NOMO-1 treated with dmso at 0.1 percent for 144 hours (cell line): Measurements from ENCODE around the gene MCAT.
"Not testable (repeated sequence)": the region's sequence is repeated elsewhere in the genome, so short reads cannot be mapped to it uniquely, and the experiment has no call there.

Experiments used
- DNase-seq: peaks from one replicate; lab custom pipeline; 2025; ENCODE audit not compliant: unreplicated experiment; lab: John Stamatoyannopoulos, UW

MCAT gene

DNA sequence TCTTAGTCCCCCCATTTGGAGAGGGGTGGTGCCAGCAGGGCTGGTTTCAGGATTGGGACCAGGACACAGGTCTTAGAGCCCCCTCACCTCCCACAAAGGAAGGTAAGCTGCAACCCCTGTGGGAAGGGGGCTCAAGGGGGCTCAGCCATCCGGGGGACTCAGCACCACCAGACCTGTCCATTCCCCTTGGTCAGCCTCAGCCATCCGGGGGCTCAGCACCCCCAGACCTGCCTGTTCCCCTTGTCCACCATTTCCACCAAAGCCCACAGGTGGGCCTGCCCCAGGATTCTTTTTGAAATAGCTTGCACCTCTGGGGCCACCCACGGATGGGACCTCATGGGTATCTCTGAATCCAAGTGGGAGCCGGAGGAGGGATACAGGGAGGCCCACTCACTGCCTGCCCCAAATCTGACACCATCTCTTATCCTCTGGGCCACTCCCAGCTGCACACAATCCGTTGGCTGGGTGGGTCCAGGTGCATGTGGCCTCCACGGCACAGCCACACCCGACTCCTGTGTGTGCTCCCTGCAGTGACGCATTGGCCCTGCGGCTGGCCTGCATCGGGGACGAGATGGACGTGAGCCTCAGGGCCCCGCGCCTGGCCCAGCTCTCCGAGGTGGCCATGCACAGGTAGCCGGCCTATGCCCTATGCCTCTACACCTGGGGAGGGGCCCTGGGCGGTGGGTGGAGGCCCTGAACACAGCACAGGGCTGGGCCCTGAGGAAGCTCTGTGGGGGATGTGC is 15.9 kb downstream of the MCAT start:
- DNase-seq: no peak

DNA sequence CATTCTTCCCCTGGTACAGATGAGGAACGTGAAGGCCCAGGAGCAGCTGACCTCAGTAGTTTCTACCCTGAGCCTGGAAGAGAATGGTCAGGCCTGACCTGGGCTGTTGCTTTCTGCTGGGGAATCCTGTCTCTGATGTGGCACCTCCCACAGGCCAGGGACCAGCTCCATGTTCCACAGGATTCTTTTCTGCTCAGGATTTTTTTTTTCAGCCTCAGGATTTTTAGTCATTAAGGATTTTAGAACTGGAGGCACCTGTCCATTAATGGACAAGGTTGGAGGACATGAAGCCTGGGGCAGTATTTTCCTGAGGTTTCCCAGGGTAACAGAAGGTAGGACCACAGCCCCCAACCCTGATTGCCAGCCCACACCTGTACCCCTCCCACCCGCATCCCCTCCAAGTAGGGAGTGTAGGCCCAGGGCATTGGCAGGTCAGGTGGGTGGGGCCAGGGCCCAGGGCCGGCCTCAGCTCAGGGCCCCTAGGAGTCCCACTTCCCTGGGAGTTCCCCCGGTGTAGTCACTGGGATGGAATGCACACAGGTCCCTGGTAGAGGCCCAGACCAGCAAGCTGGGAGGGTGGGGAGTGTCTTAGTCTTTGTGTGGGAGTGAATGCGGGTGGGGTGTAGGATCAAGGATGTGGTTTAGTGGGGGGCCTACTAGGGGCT is 16.6 kb downstream of the MCAT start:
- no peak for DNase-seq

DNA sequence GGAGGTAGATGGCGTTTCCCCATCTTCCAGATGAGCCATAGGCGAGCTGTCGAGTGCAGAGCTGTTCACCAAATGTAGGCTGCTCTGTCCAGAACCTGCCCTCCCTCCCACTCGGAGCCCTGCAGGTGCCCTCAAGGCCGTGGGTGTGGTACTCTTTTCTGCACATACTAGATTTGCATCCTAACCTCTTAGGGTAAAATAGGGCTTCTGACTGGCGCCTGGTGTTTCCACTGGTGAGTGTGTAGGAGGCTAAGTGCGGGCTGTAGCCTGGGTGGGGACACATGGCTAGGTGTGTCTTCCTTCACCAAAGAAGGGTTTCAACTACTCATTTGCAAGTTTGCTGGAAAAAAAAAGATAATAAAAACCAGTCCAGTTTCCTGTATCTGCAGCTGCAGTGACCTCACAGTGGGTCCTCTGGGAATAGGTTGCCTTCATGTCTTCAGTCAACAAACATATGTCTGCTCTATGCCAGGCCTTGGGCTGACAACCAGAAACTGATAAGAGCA is 24.2 kb downstream of the MCAT start:
- DNase-seq: no peak

DNA sequence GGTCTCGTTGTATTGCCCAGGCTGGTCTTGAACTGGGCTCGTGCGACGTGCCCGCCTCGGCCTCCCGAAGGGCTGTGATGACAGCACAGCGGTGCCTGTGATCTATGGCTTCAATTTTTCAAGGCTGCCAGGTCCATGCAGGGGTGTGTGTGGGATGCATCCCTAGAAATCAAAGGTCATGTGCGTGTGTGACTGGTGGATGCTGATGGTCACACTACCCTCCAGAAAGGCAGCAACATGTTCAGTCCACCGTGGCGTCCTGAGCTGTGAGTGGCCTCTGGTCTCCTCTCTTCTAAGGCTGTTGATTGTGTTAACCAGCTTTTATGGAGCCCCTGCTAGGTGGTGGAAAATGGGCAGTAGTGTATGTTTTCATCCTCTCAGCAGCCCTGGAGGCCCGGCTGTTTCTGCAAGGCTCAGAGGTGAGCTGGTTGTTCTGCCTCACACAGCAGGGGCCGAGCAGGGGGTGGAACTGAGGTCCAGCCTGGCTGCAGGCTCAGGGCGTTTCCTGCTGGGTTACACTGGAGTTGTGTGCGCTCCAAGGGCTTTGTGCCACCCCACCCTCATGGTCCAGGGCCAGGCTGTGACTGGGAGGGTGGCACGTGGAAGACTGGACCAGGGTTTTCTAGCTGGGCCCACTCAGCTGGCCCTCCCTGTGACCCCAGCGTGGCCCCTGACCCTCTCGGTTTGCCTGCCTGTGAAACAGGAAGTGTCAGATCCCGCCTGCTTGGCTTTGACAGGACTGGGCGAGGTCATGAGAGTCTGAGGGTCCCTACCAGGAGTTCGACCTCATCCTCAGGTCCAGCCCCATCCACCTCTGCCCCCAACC is 25.0 kb downstream of the MCAT start:
- no peak for DNase-seq

DNA sequence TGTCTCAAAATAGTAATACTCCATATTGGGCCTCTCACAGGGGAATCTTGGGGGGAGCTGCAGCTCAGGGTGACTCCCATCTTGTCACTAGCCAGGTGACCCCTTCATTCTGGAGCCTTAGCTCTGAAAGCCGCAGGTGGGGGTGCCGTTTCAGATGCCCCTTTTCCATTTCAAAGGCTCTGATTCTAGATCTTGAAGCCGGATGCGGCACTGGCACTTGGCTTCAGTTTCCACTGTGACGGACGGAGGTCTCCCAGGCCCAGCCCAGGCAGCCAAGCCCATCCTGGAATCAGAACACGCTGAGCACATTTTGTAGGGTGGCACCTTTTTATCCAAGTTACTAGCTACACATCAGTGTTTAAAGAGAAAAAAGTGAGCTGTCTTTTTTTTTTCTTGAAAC is 26.3 kb downstream of the MCAT start:
- no peak for DNase-seq

DNA sequence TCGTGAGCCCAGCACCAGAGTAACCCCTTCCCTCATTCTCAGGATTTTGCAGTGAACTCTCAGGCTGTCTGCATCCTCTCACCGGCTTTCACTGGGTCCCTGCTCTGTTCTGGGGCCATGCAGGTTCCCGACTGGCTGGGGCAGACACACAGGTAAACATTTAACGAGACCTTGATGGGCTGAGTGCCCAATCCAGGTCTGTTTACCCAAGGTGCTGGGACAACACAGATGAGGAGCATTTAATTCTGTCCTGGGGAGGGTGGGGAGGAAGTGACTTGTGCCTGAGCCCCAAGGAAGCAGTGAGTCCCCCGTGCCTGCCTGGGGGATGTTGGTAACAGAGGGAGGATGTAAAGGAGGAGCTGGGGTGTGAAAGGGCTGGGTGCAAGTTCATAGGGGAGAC is 28.2 kb downstream of the MCAT start:
- DNase-seq: no peak

DNA sequence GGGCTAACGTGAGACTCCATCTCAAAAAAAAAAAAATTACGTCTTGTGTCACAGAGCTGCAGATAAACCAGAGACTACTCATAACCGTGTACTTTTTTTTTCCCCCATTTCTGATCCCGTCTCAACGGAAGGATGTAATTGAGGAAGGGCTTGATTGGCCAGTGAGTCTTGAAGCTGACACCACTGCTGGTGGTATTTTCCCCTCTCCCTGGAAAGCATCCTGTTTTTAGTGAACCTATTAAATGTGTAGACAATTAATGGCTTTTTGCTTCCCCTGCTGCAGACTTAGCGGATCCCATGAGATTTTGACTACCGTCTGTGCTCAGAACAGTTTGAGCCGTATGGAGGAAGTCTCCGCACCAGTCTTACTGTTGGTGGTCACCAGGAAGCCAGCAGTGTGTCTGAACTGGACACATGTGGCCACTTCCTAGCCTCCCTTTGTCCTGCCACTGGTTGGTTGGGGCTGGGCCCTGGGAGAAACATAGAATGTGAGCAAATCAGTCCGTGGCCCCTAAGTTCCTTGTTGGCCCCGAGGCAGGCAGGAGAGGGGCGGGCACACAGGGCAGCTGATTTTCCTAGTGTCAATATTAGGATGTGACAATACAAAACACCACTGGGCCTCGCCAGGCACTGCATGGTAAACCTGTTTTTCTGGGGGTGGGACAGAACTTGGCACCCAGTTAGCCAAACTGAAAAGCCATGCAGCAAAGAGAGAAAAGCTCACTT is 29.5 kb downstream of the MCAT start:
- DNase-seq: no peak

DNA sequence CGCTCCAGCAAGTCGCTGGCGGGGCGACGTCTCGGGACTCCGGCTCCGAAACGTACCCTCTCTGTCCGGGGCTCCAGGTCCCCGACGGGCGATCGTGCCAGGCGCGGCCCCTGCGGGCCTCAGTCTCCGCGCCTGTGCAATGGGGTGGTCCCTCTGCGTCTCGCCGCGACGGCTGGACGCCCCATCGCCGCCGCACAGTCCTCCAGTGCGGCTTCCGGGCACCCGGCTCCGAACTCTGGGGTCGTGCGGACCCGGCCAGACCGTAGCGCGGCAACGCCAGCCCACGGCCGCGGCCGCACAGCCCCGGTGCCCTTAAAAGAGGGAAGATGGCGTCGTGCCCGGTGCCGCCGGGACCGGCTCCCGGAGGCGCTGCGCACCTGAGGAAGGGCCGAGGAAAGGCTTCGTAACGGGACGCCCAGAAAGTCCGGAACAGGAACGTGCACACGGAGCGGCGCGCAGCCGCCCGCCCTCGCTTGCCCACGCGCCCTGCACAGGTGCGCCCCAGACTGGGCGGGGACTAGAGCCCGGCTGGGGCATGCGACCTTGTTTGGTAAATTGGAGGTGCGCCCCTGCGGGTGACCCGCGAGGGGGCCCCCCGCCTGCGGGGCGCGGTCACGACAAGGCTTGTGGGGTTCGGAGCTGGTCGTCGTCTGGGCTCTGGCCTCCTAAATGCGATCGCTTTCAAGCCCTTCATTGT is 32.1 kb downstream of the MCAT start:
- DNase-seq: no peak

DNA sequence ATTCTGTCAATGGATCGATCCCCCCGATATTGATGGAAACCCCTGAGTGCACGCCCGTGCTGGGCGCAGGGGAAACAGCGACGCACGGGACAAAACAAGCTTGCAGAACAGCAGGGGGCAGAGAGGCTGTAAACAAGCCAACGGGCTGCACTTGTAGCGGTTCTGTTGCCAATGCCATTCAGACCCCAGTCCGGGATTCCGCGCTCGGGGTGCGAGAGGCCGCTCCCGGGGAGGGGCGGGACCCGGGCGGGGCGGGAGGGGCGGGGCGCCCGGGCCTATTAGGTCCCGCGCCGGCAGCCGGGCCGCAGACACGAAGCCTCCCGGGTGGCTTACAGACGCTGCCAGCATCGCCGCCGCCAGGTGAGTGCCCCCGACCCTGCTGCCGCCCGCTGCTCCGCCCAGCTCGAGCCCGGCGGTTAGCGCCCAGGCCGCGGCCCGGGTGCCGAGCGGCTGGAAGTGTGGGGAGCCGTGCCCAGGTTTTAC is 32.7 kb downstream of the MCAT start, which contains the start of gene BIK:
Gene BIK (plus strand): TSS at position 307 of the 483 bp plus-strand sequence. CDS start 13,273 bp downstream, outside the sequence.
- DNase-seq: peak; percentile 47

DNA sequence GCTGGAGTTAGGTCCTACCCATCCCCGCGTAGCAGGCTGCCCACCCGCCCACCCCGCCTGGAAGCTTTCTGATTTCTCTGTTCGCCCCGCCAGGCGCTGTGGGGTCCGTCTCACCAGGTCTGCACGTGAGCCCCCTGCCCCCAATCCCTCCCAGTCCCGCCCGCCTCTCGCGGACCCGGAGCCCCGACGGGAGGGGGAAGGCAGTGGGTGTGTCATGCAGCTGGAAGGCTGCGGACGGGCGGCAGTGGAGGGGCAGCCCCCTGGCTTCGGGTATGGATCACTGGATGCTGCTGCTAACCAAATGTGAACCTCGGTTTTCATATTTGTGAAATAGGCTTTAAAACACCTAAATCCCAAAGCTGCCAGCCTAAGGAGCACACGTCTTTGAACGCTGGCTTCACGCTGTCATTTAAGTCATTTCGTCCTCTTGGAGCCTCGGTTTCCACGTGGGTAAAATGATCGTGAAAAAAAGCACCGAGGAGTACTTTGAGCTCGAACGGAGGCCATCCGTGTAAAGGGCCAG is 33.2 kb downstream of the MCAT start:
- peak; percentile 59 for DNase-seq

DNA sequence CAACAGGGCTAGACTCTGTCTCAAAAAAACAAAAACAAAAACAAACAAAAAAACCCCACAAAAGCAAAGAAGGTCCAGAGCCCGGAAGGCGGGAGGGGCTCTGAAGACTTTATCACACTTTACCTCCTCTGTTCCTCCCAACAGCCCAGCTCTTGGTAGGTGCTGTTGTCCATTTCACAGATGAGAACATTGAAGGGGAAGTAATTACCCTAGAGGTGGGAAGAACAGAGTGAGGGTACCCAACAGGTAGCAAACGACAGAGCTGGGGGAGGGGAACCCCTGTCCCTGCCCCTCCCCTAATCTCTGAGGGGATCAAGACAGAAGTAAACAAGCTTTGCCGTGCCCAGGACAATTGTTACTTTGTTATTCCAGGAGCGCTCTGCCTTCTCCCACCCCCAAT is 33.7 kb downstream of the MCAT start:
- no peak for DNase-seq

DNA sequence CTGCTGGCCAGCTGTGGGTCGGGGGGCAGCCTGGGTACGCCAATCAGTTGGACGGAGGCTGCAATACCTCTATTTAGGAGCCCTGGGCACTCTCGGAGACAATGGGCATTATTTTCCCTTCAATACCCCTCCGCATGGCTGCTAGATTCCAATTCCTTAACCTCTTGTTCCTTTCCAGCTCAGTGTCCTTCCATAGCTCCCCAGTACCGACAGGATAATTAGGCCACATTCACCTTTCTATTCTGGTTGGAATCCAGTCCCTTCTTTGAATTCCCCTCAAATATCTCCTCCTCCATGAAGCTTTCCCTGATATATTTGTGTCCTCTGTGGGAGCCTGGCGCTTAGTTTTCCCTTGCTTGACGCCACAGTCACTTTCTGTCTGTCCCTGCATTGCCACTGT is 36.9 kb downstream of the MCAT start:
- DNase-seq: no peak

DNA sequence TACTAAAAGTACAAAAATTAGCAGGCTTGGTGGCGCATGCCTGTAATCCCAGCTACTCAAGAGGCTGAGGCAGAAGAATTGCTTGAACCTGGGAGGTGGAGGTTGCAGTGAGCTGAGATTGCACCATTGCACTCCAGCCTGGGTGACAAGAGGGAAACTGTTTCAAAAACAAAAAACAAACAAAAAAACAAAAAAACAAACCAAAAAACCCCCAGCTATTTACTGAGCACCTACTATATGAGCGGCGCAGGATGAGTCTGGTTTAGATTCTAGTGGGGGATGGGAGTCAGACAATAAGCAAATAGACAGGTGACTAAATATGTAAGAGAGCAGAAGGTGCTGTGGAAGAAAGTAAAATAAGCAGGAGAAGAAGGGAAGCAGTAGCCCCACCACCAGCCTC is 38.2 kb downstream of the MCAT start:
- DNase-seq: not testable (repeated sequence)

DNA sequence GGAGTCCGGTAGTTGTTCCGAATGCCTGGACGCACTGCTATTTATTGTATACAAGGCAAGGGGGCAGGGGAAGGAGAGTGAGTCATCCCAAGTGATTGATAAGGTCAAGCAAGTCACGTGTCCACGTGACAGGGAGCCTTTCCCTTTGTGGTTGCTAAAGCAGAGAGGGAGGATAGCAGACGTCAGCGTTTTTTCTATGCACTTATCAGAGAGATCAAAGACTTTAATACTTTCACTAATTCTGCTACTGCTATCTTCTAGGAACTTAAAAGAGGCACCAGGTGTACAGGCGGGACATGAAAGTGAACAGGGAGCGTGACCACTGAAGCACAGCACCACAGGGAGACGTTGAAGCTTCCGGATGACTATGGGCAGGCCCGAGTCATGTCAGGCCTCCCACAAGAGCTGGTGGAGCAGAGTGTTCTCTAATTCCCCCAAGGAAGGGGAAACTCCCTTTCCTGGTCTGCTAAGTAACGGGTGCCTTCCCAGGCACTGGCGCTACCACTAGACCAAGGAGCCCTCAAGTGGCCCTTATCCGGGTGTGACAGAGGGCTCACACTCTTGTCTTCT is 39.1 kb downstream of the MCAT start:
- not testable (repeated sequence) for DNase-seq

DNA sequence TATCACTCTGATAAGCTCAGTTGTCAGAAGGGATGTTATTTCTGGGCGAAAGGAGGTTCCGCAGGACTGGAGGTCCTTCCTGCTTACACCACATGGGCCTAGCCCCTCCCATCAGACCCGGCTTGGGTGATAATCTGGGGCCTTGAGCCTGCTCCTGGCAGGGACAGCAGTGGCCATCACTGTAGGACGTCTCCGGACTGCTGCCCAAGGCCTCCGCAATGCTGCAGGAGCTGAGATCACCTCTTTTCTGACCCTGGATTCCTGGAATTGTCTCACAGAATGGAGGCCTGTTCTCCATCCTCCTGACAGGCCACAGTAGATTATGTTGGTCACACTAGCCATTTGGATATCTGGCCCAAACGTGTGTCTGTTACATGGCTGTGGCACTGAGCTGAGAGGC is 41.9 kb downstream of the MCAT start:
- no peak for DNase-seq

DNA sequence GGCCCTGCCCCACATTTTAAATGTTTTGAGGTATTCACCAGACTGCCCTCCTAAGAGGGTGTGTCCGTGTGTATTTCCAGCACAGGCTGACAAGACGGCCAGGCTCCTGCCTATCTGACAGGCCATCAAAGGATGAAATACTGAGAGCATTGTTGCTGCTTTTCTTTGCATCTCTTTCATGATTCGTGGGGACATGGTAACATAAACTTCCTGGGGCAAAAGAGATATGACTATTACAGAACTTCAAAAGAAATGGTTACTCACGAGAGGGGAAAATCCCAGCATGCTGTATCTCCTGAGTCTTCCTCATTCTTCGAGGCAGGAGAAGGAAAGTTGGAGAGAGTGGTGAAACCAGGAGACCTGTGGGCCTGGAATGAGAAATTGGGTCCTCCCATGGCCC is 43.0 kb downstream of the MCAT start:
- DNase-seq: no peak

DNA sequence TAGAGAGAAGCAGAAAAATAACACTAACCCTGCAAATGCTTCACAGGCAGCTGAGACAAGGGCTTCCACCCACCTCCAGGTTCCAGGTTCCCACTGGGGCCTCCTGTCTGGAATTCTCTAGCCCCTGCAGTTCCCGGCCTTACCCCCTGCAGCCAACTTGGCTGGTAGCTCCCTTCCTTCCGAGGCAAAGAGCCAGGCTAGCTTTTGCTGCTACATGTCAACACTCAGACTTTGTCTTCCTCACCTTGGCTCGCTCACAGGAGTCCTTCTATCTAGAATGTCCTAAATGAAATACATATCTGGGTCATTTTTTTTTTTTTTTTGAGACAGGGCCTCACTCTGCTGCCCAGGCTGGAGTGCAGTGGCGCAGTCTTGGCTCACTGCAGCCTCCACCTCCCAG is 44.1 kb downstream of the MCAT start:
- DNase-seq: no peak

DNA sequence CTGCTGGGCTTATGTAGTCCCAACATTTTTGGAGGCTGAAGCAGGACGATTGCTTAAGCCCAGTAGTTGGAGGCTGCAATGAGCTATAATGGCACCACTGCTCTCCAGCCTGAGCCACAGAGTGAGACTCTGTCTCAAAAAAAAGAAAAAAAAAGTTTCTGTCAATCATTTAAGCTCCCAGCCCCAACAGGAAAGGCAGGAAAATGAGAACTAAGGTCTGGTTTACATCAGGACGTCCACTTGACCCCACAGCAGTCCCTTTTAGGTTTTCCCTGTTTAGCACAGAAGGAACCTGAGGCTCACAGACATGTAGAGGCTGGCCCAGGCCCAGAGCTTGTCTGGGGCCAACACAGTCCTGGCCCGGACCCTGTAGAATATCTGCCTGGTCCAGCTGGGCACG is 44.8 kb downstream of the MCAT start:
- no peak for DNase-seq

DNA sequence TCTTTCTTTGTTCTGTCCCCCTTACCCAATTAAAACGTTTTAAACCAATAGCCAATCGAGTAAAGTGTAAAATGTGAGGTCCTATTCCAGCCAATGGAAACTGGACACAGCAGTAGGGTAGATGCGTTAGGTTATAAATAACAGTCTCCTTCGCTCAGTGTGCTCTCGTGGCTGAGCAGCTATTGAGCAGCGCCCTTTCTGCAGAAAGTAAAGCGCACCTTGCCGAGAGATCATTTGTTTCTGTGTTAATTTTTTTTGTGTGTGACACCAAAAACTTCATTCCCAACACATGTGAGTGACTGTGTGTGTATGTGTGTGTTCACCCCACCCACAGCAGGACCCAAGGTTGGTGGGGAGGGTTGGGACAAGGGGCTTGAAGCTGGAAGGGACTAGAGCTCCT is 46.8 kb downstream of the MCAT start:
- no peak for DNase-seq

DNA sequence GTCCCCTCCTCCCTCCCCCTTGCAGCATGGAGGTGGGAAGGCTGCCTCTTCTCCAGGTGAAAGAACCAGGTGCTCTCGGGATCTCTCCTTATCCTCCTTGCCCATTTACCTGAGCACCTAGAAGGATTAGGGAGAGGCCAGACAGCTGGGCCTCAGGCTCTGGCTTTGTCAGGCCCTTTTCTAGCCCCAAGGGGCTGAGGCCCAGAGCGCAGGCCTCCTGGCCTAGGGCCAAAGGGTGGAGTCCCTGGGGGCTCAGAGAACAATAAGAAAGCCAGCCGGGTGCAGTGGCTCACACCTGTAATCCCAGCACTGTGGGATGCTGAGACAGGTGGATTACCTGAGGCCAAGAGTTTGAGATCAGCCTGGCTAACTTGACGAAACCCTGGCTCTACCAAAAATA is 48.6 kb downstream of the MCAT start:
- no peak for DNase-seq
